Vagina (tissue), 2 donors: ENCODE results near the gene PRTN3.

ENCODE experiments used
- POLR2A ChIP-seq, 2 donors: fragments of 450-650 bp; IDR thresholded peaks; one replicate each; pipeline ENCODE4 v1.6.1; 2017; ENCODE audit warnings: antibody characterized with exemption in 2 of 2, mild to moderate bottlenecking in 2 of 2, moderate library complexity in 2 of 2
- TF ChIP-seq, protein P1 (sequence below), 3 experiments: fragments of 450-650 bp in 2 of 3; fragments of 200-600 bp in 1 of 3; sonication (generic) in 1 of 3; IDR thresholded peaks; one replicate each; pipeline ENCODE4 v1.5.1; 2017 to 2019; ENCODE audit warnings: antibody characterized with exemption in 3 of 3, mild to moderate bottlenecking in 2 of 3, moderate library complexity in 2 of 3

DNA sequence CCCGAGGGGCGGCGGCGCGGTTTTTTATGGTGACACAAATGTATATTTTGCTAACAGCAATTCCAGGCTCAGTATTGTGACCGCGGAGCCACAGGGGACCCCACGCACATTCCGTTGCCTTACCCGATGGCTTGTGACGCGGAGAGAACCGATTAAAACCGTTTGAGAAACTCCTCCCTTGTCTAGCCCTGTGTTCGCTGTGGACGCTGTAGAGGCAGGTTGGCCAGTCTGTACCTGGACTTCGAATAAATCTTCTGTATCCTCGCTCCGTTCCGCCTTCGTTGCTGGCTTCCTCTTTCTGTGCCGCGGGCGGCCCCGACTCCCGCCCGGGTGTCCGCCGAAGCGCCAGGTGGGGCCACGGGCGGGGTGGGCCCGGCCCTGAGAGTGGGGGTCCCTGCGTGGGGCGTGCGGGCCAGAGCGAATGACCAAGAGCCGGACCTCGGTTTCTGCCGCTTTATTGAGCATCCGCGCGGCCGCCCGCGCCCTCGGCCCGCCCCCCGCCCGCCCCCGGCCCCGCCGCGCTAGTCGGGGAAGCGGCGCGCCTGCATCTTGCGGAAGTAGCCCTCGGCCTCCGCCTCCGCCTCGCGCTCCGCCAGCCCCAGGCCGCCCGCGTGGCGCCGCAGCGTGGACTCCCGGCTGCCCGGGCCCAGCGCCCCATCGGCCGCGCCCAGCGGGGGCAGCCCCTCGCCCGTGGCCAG lies 28.6 kb upstream of the PRTN3 start:
- TF ChIP-seq, protein P1, sequence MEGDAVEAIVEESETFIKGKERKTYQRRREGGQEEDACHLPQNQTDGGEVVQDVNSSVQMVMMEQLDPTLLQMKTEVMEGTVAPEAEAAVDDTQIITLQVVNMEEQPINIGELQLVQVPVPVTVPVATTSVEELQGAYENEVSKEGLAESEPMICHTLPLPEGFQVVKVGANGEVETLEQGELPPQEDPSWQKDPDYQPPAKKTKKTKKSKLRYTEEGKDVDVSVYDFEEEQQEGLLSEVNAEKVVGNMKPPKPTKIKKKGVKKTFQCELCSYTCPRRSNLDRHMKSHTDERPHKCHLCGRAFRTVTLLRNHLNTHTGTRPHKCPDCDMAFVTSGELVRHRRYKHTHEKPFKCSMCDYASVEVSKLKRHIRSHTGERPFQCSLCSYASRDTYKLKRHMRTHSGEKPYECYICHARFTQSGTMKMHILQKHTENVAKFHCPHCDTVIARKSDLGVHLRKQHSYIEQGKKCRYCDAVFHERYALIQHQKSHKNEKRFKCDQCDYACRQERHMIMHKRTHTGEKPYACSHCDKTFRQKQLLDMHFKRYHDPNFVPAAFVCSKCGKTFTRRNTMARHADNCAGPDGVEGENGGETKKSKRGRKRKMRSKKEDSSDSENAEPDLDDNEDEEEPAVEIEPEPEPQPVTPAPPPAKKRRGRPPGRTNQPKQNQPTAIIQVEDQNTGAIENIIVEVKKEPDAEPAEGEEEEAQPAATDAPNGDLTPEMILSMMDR (IDR thresholded peaks at IDR 0.05): no peak
- TF ChIP-seq POLR2A (IDR thresholded peaks at IDR 0.05): no peak
